Ovary (tissue), 3 donors: Measurements from ENCODE around the gene SUPT20H.

ENCODE experiments used
- POLR2A ChIP-seq: fragments of 450-650 bp; IDR thresholded peaks from one replicate; pipeline ENCODE4 v1.6.1; 2017; ENCODE audit warnings: antibody characterized with exemption, mild to moderate bottlenecking, moderate library complexity
- TF ChIP-seq, protein P1 (sequence below), 3 donors: fragments of 450-650 bp in 2 of 3; fragments of 200-600 bp in 1 of 3; IDR thresholded peaks; one replicate each; pipeline versions ENCODE4 v1.5.1 to v1.8.0; 2016 to 2022; ENCODE audit warnings: antibody characterized with exemption in 3 of 3, mild to moderate bottlenecking in 1 of 3
- donor health status: DM: no; HTN: no; CAD: no.

DNA sequence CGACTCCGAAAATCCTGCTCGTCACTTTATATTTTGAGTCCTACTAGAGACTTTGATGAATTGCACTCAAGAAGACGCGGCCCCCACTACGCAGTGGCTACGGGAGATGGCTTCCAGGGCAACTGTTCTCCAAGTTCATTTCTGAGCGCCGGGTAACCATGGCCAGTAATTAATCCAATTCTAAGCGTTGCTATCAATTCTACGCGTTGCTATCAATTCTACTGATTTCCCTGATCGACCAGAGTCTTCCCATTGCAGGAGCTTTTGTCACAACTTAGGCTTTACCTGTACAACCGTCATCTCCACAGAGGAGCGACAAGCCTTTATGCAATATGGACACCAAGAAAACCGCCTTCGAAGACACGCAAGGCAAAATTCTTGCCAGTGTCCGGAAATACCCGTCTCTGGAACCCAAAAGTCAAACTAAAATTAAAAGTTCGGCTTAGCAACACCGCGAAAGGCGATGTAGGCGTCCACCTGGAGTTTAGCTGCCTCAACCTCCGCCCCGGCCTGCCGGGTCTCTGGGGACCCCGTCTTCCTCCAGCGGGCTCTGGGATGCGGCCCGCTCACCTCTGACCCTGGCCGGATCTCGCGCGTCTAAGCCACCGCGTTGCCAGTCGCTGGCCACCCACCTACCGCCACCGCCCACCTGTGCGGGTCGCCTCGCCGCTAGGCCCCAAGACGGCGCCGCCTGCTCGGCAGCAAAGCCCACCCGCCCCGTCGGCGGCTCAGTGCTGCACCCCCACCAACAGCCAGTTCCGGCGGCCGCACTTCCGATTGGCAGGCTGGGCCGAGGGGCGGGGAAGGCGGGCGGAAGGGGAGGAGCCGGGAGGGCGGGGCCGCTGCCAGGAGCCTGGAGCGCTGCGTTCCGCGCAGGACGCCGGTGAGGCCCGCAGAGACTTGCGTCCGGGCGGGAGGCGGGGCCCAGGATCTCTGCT, at the start of gene SUPT20H:
- TF ChIP-seq, protein P1, sequence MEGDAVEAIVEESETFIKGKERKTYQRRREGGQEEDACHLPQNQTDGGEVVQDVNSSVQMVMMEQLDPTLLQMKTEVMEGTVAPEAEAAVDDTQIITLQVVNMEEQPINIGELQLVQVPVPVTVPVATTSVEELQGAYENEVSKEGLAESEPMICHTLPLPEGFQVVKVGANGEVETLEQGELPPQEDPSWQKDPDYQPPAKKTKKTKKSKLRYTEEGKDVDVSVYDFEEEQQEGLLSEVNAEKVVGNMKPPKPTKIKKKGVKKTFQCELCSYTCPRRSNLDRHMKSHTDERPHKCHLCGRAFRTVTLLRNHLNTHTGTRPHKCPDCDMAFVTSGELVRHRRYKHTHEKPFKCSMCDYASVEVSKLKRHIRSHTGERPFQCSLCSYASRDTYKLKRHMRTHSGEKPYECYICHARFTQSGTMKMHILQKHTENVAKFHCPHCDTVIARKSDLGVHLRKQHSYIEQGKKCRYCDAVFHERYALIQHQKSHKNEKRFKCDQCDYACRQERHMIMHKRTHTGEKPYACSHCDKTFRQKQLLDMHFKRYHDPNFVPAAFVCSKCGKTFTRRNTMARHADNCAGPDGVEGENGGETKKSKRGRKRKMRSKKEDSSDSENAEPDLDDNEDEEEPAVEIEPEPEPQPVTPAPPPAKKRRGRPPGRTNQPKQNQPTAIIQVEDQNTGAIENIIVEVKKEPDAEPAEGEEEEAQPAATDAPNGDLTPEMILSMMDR (IDR thresholded peaks at IDR 0.05) = no peak
- peak; percentile 78 for TF ChIP-seq POLR2A
